Vagina (tissue), 2 donors: ENCODE measurements around the gene NFKBIB. TPM values are rescaled to one million over a fixed set of nuclear protein-coding genes. Genes with fewer than 3 reads are reported as not detected.

Source experiments
- DNase-seq, 2 donors: peaks; one replicate each; pipeline ENCODE4 v3.0.0-alpha.2; 2017; ENCODE audit errors: extremely low spot score in 2 of 2
- H3K27ac ChIP-seq: fragments of 200-600 bp; sonication (generic); one replicate; pipeline ENCODE4 v1.5.1; 2019
- H3K27me3 ChIP-seq: fragments of 200-600 bp; sonication (generic); one replicate; pipeline ENCODE4 v1.5.1; 2019
- H3K36me3 ChIP-seq, 2 donors: fragments of 200-600 bp; sonication (generic); one replicate each; pipeline ENCODE4 v1.5.1; 2017 to 2019
- H3K4me1 ChIP-seq: fragments of 200-600 bp; sonication (generic); one replicate; pipeline ENCODE4 v1.5.1; 2019
- H3K4me3 ChIP-seq, 2 donors: fragments of 200-600 bp; sonication (generic); 1 replicate in 1 of 2; 2 replicates in 1 of 2; pipeline ENCODE4 v1.5.1; 2016 to 2019
- H3K9me3 ChIP-seq: fragments of 200-600 bp; sonication (generic); one replicate; pipeline ENCODE4 v1.5.1; 2019
- CTCF ChIP-seq, 3 experiments: fragments of 450-650 bp in 2 of 3; fragments of 200-600 bp in 1 of 3; sonication (generic) in 1 of 3; IDR thresholded peaks; one replicate each; pipeline ENCODE4 v1.5.1; 2017 to 2019; ENCODE audit warnings: antibody characterized with exemption in 3 of 3, mild to moderate bottlenecking in 2 of 3, moderate library complexity in 2 of 3
- POLR2A ChIP-seq, 2 donors: fragments of 450-650 bp; IDR thresholded peaks; one replicate each; pipeline ENCODE4 v1.6.1; 2017; ENCODE audit warnings: antibody characterized with exemption in 2 of 2, mild to moderate bottlenecking in 2 of 2, moderate library complexity in 2 of 2
- POLR2AphosphoS5 ChIP-seq, 2 donors: sonication (generic); formaldehyde crosslinking; IDR thresholded peaks; one replicate each; pipeline ENCODE4 v1.9.0; 2017; ENCODE audit warnings: antibody characterized with exemption in 2 of 2, mild to moderate bottlenecking in 2 of 2, low read depth in 1 of 2; ENCODE audit not compliant: insufficient read depth in 1 of 2
- intact Hi-C: fragments of 100-400 bp; cut with DNase I; formaldehyde crosslinking; loops from one replicate; pipeline ENCODE4 v1.15.1; 2023
- total RNA-seq: library from RNA; depleted of rRNA; stranded (reverse); fragments of >200 nt; gene quantifications from one replicate; pipeline ENCODE4 v1.2.3, GENCODE V29; 2016

The NFKBIB gene
- total RNA-seq, 1 donor from 2014 or later = 16.7 TPM

- no peak overlapping the region for H3K4me3 ChIP-seq
- TF ChIP-seq POLR2A (IDR thresholded peaks at IDR 0.05) (no peak), POLR2AphosphoS5 (IDR thresholded peaks at IDR 0.05; ENCODE audit: insufficient read depth in 1 of 2, low read depth in 1 of 2) (no peak), CTCF (IDR thresholded peaks at IDR 0.05) (no peak)
- no peaks in the 10 kb centered on the region for H3K9me3 ChIP-seq
- H3K4me1 ChIP-seq = no peaks in the 10 kb centered on the region
- H3K27me3 ChIP-seq = no peaks in the 10 kb centered on the region
- DNase-seq = no peak
- peaks cover 0 to 22% of the 10 kb centered on the region in 2 donors for H3K36me3 ChIP-seq
- H3K27ac ChIP-seq = no peak overlapping the region
- intact Hi-C loops = no loop called here
Observed at GRCh38 chr19:38907670-38908069, 7.9 kb downstream of the NFKBIB start.

- no peaks in the 10 kb centered on the region for H3K9me3 ChIP-seq
- no peaks in the 10 kb centered on the region for H3K27me3 ChIP-seq
- no peaks in the 10 kb centered on the region for H3K4me1 ChIP-seq
- H3K4me3 ChIP-seq = no peak overlapping the region
- H3K36me3 ChIP-seq = peaks cover 0 to 22% of the 10 kb centered on the region in 2 donors
- TF ChIP-seq POLR2A (IDR thresholded peaks at IDR 0.05) (no peak), CTCF (IDR thresholded peaks at IDR 0.05) (no peak), POLR2AphosphoS5 (IDR thresholded peaks at IDR 0.05; ENCODE audit: insufficient read depth in 1 of 2, low read depth in 1 of 2) (no peak)
- no peak for DNase-seq
- no peak overlapping the region for H3K27ac ChIP-seq
- intact Hi-C loops = no loop called here
Observed at GRCh38 chr19:38908911-38909310, 9.1 kb downstream of the NFKBIB start.

GRCh38 chr19:38910488-38910887, 10.7 kb downstream of the NFKBIB start:
- intact Hi-C loops = no loop called here
- H3K4me1 ChIP-seq = no peaks in the 10 kb centered on the region
- TF ChIP-seq POLR2A (IDR thresholded peaks at IDR 0.05) = no peak
- TF ChIP-seq CTCF (IDR thresholded peaks at IDR 0.05) = no peak
- H3K9me3 ChIP-seq = no peaks in the 10 kb centered on the region
- no peak overlapping the region for H3K27ac ChIP-seq
- H3K4me3 ChIP-seq = no peak overlapping the region
- H3K36me3 ChIP-seq = peaks cover 0 to 15% of the 10 kb centered on the region in 2 donors
- no peaks in the 10 kb centered on the region for H3K27me3 ChIP-seq
- no peak for DNase-seq

- no peak overlapping the region for H3K4me3 ChIP-seq
- H3K4me1 ChIP-seq = no peaks in the 10 kb centered on the region
- no peak for DNase-seq
- H3K27ac ChIP-seq = no peak overlapping the region
- no peaks in the 10 kb centered on the region for H3K9me3 ChIP-seq
- TF ChIP-seq POLR2AphosphoS5 (IDR thresholded peaks at IDR 0.05; ENCODE audit: insufficient read depth in 1 of 2, low read depth in 1 of 2) (no peak), CTCF (IDR thresholded peaks at IDR 0.05) (no peak), POLR2A (IDR thresholded peaks at IDR 0.05) (no peak)
- H3K27me3 ChIP-seq = no peaks in the 10 kb centered on the region
- H3K36me3 ChIP-seq = peaks cover 0 to 11% of the 10 kb centered on the region in 2 donors
- intact Hi-C loops = no loop called here
Observed at GRCh38 chr19:38911388-38912001, 11.7 kb downstream of the NFKBIB start.

- no peak for DNase-seq
- H3K4me1 ChIP-seq = no peaks in the 10 kb centered on the region
- H3K36me3 ChIP-seq = peaks cover 0 to under 1% of the 10 kb centered on the region in 2 donors
- no peaks in the 10 kb centered on the region for H3K27me3 ChIP-seq
- no peak overlapping the region for H3K4me3 ChIP-seq
- TF ChIP-seq POLR2A (IDR thresholded peaks at IDR 0.05) (no peak), POLR2AphosphoS5 (IDR thresholded peaks at IDR 0.05; ENCODE audit: insufficient read depth in 1 of 2, low read depth in 1 of 2) (no peak), CTCF (IDR thresholded peaks at IDR 0.05) (no peak)
- intact Hi-C loops = no loop called here
- no peak overlapping the region for H3K27ac ChIP-seq
- H3K9me3 ChIP-seq = no peaks in the 10 kb centered on the region
Observed at GRCh38 chr19:38912600-38913514, 13.1 kb downstream of the NFKBIB start.
